ENCODE data around the gene AATF. TPM values are rescaled to one million over a fixed set of nuclear protein-coding genes. Genes with fewer than 3 reads are reported as not detected.
A peak's percentile ranks its signal among the peaks of the same experiment; 100 is the strongest.

The AATF gene
- total and polyA plus RNA-seq, 9 of the 15 experiments (the other 6 are each of a cell fraction or from before 2014, with no cell fraction given), result 34.5 to 133 (median 90.1) TPM

DNA sequence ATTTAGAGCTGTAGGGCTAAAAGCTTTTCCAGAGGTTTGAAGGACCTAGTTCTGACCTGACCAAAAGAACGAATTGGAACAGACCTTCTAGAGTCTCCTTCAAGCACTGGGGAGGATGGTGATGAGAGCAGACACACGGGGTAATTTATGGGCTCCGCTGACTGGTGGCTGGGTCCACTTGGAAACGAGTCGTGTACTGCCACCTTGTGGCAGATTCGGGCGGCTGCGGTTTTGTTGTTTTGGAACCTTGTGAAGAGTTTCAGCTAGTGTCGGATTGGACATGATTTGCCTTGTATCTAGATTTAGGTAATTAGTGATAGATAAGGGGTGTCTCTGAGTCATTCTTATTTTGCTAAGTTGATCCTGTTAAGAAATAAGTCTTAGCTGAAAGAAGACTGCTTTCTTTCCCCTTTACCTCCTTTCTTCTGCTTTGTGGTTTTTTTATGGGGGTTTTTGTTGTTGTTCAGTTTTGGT is 98.9 kb downstream of the AATF start:
- intact Hi-C loops (cut with micrococcal nuclease) (loop anchor here (1.0 to 10.0 kb wide), 3 partner anchors 153 to 420 kb away; no protein-coding TSS in a partner anchor), in situ Hi-C loops (cut with MboI) (no loop called here)
- peaks cover 50% of the 10 kb centered on the region; the same call in 2 of the 3 replicates for H3K36me3 ChIP-seq (ENCODE audit: control insufficient read depth, insufficient read depth, low read length)
- FAIRE-seq, result no peak
- peaks cover 6% of the 10 kb centered on the region for H4K20me1 ChIP-seq (replicated peaks; ENCODE audit: control insufficient read depth, insufficient read depth, low read length)
- no TSS peak for BruUV-seq (replicated peaks)
- ChIA-PET CTCF (ENCODE audit: low intra/inter-chr PET ratio) (interaction anchor here (0.5 to 3.0 kb wide), 7 partner anchors 147 to 422 kb away, joined by 3 to 26 read pairs (median 4); no protein-coding TSS in a partner anchor), POLR2A (interaction anchor here (0.6 to 2.2 kb wide), 8 partner anchors 10 to 446 kb away, joined by 3 to 7 read pairs (median 3); partner anchors contain the start of gene MRM1)
- peak; percentile 75 to 91 (median 80) for DNase-seq (ENCODE audit: extremely low read depth in 1 of 4, low spot score in 3 of 4)
- no peaks in the 10 kb centered on the region for H3K27me3 ChIP-seq (ENCODE audit: control insufficient read depth in 2 of 2, insufficient read depth in 2 of 2, low read length in 2 of 2)
- H3K9me3 ChIP-seq (replicated peaks; ENCODE audit: control insufficient read depth, insufficient read depth, low read depth, low read length), result no peaks in the 10 kb centered on the region
- no peak overlapping the region for H3K4me2 ChIP-seq (ENCODE audit: insufficient read depth, low read length)
- WGBS (ENCODE audit: insufficient coverage, low coverage, missing lambda C conversion rate), result 5% methylated on average over 9 of the region's 9 CpGs
- H3K27ac ChIP-seq (ENCODE audit: extremely low read depth, low read depth, low read length), result no peak overlapping the region
- no peaks in the 10 kb centered on the region for H3K9me1 ChIP-seq (ENCODE audit: control insufficient read depth, insufficient read depth, low read length)
- H3K4me3 ChIP-seq, result no peak overlapping the region
- no peak overlapping the region for H2AFZ ChIP-seq (ENCODE audit: low read depth, low read length)
- no peak overlapping the region for H3K9ac ChIP-seq (ENCODE audit: insufficient read depth in 1 of 2, low read depth in 2 of 2, low read length in 2 of 2)
- H3K79me2 ChIP-seq (ENCODE audit: control insufficient read depth, insufficient read depth, low read length), result no peaks in the 10 kb centered on the region
- peaks cover 0 to 6% of the 10 kb centered on the region in 2 experiments; a peak in 1 of 5 replicates for H3K4me1 ChIP-seq (replicated peaks in 1 of 2; ENCODE audit: control insufficient read depth in 2 of 2, insufficient read depth in 2 of 2, low read length in 2 of 2)
- peak; percentile 98 for ATAC-seq
- TF ChIP-seq ATF7 (IDR thresholded peaks at IDR 0.05) (0 out of 2 replicates have a peak, but pooled peaks have one; percentile 28), CBFA2T2 (conservative IDR thresholded peaks at IDR 0.05) (no peak), PCBP2 (IDR thresholded peaks at IDR 0.05; ENCODE audit: low read depth, low read length, poor library complexity, severe bottlenecking) (no peak), HDAC2 (IDR thresholded peaks at IDR 0.05) (0 out of 2 replicates have a peak, but pooled peaks have one; percentile 15), U2AF2 (optimal IDR thresholded peaks at IDR 0.05; ENCODE audit: low read depth, low read length) (no peak), NR2F6 (CRISPR knock-in tag; IDR thresholded peaks at IDR 0.05) (no peak), ZNF76 (CRISPR knock-in tag; IDR thresholded peaks at IDR 0.05; ENCODE audit: borderline replicate concordance) (no peak), CTBP1 (IDR thresholded peaks at IDR 0.05; ENCODE audit: borderline replicate concordance) (peak; percentile 43; the same call in 1 of the 2 replicates), TEAD4 (IDR thresholded peaks at IDR 0.05; ENCODE audit: low read length) (0 out of 2 replicates have a peak, but pooled peaks have one; percentile 12), TEAD4 (CRISPR knock-in tag; IDR thresholded peaks at IDR 0.05; ENCODE audit: borderline replicate concordance) (no peak)
- TF ChIP-seq, protein P1, sequence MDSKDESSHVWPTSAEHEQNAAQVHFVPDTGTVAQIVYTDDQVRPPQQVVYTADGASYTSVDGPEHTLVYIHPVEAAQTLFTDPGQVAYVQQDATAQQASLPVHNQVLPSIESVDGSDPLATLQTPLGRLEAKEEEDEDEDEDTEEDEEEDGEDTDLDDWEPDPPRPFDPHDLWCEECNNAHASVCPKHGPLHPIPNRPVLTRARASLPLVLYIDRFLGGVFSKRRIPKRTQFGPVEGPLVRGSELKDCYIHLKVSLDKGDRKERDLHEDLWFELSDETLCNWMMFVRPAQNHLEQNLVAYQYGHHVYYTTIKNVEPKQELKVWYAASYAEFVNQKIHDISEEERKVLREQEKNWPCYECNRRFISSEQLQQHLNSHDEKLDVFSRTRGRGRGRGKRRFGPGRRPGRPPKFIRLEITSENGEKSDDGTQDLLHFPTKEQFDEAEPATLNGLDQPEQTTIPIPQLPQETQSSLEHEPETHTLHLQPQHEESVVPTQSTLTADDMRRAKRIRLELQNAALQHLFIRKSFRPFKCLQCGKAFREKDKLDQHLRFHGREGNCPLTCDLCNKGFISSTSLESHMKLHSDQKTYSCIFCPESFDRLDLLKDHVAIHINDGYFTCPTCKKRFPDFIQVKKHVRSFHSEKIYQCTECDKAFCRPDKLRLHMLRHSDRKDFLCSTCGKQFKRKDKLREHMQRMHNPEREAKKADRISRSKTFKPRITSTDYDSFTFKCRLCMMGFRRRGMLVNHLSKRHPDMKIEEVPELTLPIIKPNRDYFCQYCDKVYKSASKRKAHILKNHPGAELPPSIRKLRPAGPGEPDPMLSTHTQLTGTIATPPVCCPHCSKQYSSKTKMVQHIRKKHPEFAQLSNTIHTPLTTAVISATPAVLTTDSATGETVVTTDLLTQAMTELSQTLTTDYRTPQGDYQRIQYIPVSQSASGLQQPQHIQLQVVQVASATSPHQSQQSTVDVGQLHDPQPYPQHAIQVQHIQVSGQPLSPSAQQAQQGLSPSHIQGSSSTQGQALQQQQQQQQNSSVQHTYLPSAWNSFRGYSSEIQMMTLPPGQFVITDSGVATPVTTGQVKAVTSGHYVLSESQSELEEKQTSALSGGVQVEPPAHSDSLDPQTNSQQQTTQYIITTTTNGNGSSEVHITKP (IDR thresholded peaks at IDR 0.05; ENCODE audit: partially characterized antibody), result peak; percentile 12
- TF ChIP-seq, protein P2, sequence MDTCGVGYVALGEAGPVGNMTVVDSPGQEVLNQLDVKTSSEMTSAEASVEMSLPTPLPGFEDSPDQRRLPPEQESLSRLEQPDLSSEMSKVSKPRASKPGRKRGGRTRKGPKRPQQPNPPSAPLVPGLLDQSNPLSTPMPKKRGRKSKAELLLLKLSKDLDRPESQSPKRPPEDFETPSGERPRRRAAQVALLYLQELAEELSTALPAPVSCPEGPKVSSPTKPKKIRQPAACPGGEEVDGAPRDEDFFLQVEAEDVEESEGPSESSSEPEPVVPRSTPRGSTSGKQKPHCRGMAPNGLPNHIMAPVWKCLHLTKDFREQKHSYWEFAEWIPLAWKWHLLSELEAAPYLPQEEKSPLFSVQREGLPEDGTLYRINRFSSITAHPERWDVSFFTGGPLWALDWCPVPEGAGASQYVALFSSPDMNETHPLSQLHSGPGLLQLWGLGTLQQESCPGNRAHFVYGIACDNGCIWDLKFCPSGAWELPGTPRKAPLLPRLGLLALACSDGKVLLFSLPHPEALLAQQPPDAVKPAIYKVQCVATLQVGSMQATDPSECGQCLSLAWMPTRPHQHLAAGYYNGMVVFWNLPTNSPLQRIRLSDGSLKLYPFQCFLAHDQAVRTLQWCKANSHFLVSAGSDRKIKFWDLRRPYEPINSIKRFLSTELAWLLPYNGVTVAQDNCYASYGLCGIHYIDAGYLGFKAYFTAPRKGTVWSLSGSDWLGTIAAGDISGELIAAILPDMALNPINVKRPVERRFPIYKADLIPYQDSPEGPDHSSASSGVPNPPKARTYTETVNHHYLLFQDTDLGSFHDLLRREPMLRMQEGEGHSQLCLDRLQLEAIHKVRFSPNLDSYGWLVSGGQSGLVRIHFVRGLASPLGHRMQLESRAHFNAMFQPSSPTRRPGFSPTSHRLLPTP (IDR thresholded peaks at IDR 0.05; ENCODE audit: borderline replicate concordance, extremely low read depth, insufficient read length), result no peak
- TF ChIP-seq, protein P3, sequence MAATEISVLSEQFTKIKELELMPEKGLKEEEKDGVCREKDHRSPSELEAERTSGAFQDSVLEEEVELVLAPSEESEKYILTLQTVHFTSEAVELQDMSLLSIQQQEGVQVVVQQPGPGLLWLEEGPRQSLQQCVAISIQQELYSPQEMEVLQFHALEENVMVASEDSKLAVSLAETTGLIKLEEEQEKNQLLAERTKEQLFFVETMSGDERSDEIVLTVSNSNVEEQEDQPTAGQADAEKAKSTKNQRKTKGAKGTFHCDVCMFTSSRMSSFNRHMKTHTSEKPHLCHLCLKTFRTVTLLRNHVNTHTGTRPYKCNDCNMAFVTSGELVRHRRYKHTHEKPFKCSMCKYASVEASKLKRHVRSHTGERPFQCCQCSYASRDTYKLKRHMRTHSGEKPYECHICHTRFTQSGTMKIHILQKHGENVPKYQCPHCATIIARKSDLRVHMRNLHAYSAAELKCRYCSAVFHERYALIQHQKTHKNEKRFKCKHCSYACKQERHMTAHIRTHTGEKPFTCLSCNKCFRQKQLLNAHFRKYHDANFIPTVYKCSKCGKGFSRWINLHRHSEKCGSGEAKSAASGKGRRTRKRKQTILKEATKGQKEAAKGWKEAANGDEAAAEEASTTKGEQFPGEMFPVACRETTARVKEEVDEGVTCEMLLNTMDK (IDR thresholded peaks at IDR 0.05; ENCODE audit: borderline replicate concordance, insufficient read depth, low read depth, low read length, poor library complexity, severe bottlenecking), result peak; percentile 59
